HG02970 (cell line): ENCODE data around the gene YLPM1.

ENCODE experiments used
- ATAC-seq: cut with Tn5 transposase; IDR thresholded peaks from one replicate; pipeline ENCODE4 v1.9.1; 2021; ENCODE audit warnings: mild to moderate bottlenecking, moderate library complexity, moderate number of reproducible peaks; ENCODE audit not compliant: unreplicated experiment, low FRiP score

Gene YLPM1

GRCh38 chr14:74840603-74841030 lies 77.5 kb downstream of the YLPM1 start:
- peak; percentile 42 for ATAC-seq

GRCh38 chr14:74841230-74842207 lies 78.4 kb downstream of the YLPM1 start:
- no peak for ATAC-seq

GRCh38 chr14:74843653-74844052 lies 80.5 kb downstream of the YLPM1 start:
- no peak for ATAC-seq

DNA sequence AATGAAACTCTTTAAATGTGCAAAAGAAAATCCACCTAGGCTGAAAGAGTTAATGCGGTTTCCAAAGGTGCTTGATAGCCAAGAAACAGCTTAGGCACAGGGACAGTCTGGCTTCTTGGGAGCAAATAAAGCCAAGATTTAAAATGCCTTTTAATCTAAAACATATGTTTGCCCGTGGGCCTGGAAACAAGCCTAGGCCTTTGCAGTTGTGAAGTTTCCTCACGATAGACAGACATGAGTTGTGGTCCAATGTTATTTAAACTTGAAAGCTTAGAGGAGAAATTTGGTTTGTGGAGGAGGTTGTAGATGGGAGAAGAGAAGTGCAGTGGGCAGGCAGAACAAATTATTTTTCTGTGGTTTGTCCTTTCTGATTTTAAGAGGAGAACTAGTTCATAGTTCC lies 83.1 kb downstream of the YLPM1 start:
- no peak for ATAC-seq

DNA sequence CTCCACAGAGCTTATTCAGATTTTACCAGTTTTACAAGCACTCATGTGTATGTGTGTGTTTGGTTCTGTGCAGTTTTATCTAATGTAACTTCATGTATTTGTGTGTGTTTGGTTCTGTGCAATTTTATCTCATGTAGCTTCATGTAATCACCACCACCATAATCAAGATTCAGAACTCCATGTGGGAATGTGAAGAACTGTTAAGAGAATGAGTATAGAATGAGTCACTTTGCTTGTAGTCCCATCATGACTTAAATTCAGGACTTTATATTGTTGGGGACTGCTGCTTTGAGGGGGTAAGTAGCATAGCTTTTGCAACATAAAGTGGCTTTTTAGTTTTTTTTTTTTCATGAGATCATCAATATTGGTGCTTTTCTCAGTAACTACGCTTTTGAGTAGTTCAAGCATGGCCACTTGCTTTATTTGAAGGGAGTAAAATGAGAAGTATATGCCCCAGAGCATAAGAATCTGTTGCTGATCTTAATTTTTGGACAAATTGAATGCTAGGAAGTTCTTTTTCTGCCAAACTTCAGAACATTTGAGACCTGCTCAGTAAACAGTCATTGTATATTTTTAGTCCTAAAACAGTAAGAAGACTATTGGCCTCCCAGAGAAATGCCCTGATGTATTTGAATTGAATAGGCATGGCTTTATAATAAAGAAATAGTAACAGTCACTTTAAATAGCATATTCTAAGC lies 84.0 kb downstream of the YLPM1 start:
- no peak for ATAC-seq

DNA sequence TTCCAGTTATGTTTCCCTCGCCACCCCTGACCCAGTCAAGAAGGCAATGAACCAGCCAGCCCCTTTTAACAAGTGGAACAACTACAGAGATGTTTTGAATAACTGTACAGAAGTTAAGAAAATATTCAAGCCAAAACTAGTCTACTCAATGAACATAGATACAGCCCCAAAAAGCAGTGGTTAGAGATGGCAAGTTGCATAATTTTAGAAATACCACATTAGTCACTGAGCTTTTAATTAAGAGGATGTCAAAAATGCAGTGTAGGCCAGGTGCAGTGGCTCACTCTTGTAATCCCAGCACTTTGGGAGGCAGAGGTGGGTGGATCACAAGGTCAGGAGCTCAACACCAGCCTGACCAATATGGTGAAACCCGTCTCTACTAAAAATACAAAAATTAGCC lies 85.7 kb downstream of the YLPM1 start:
- ATAC-seq, result no peak

GRCh38 chr14:74852922-74853530 lies 89.9 kb downstream of the YLPM1 start:
- ATAC-seq, result no peak

GRCh38 chr14:74853581-74853980 lies 90.5 kb downstream of the YLPM1 start:
- no peak for ATAC-seq

DNA sequence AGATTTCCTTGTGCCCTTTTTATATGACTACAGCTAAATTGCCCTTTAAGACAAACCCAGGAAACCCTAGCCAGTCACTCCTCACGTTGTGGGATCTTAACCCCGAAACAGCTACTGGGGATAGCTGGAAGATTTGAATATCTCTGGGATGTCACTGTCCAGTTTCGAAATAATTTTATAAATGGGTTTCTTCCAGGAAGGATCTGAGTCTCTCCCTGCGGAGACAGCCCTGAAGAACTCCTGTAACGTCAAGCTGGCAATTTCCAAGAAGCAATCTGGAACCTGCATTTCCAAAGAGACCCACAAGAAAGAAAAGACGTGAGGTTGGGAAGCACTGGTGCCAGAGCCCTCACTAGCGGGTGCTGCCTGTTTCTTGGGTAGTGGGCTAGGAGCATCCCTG lies 91.9 kb downstream of the YLPM1 start:
- ATAC-seq, result no peak

GRCh38 chr14:74855945-74856344 lies 92.8 kb downstream of the YLPM1 start:
- ATAC-seq, result no peak

DNA sequence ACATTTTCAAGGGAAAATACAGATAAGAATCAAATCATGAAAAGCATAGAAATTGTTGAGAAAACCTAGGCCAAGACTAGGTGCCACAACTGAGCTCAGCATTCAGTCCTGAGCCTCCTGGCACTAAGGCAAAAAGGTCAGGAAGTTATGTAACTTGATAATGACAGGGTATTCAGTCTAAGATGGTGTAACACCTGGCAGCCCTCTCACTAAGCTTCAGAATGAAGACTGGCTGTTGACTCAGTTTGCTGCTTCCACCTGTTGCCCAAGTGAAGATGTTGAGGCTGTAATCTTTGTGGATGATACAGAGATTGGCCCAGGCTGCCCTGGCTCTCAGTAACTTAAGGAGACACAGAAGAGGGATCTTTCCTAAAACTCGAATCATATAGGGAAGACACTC lies 93.2 kb downstream of the YLPM1 start:
- no peak for ATAC-seq

DNA sequence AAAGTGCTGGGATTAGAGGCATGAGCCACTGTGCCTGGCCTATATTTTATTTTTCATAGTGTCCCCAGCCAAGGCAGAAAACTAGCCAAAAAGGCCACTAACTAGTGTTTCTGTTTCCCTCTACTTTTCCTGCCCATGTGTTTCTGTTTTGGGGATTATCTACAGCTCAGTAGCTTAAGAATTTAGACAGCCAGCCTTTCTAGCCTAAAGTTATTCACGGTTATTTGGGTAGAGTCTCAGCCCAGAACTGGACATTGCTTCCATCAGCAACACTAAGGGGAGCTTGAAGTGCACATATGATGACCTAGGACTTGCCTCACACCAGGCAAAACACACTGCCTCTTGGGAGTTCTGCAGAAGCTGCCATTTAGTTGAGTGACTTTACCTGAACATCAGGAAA lies 94.9 kb downstream of the YLPM1 start:
- ATAC-seq, result no peak

DNA sequence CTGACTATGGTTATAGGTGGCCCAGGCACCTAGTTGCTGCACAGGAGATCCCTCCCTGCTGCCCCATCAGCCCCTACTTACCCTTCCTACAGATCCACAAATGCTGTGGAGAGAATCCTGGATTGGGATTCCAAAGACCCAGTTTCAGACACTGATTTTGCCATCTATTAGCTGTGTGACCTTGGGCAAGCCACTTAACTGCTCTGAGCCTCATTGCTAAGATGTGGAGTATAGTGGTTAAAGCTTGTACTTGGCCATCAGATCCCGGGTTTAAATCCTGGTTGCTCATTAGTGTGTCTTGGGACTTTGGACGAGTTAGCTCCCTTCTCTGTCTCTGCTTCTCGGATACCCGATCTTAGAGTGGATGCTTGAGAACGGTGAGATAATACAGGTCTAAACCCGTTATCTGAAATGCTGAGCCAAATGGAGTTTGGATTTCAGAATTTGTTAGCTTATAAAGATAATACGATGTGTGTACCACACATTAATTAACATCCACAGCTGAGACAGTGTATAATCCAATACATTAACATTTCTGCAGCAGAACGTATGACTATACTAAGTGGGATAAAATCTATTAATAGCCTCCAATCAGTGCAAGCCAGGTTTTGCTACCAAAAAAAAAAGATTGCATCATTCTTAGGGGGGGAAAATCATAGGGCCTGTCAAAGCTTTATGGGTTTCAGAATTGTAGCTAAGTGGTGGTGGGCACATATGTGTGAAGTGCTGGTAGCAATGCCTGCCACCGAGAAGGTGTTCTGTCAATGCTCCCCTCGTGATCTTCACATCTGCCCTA lies 96.8 kb downstream of the YLPM1 start:
- ATAC-seq, result no peak

DNA sequence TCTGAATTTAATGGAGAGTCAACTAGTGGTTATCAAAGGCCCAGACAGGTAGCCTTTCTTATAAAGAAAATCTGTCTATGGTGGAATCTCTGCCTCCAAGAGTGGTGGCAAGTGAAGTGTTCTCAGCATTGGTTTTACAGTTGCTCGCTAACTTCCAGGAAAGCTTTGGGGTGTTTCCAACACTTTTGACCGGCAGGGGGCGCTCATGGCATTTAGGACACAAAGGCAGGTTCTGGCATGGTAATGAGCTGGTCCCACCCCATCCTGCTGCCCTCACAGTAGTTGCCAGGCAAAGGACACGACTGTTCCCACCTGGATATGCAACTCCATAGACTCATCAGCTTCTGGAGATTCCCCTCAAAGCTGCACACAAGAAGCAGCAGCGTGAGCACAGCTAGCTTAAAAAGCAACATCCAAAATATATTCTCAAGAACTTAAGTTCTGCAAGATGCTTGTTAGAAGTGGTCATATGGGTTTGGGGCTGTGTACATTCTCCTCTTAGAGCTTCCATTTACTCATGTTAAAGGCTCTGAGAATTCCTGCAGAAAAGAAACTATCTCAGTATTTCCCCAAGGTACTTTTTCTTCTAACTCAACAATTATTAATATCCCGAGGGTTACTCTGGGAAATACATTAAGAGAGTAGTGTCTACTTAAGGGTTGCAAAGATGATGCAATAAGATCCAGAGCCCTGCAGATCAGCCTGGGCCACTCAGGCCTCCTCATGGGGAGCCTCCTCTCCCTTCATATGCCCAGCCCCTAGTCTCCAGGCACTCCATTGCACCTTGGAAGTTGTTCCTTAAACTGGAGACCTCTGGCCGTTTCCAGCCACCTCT lies 98.0 kb downstream of the YLPM1 start:
- no peak for ATAC-seq

GRCh38 chr14:74861734-74862090 lies 98.6 kb downstream of the YLPM1 start:
- ATAC-seq, result no peak

DNA sequence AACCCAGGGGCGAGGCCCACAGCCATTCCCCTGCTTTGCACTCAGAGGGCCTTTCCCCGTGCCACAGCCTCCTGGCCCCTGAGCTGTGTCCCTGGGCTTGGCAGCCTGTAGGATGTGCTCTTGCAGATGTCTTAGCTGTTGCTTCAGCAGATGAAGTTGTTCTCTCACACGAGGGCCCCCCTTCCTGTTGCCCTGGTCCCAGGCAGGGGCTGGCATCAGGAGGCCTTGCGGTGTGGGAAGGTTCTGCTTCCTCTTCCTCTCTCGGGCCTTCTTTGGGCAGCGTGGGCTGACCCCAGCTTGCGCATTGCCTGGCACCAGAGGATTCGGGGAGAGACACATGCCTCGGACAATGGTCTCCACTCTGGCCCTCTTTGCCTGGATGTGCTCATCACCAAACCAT lies 100.2 kb downstream of the YLPM1 start:
- no peak for ATAC-seq

- no peak for ATAC-seq
Measured at GRCh38 chr14:74864198-74864597, 101.1 kb downstream of the YLPM1 start.

DNA sequence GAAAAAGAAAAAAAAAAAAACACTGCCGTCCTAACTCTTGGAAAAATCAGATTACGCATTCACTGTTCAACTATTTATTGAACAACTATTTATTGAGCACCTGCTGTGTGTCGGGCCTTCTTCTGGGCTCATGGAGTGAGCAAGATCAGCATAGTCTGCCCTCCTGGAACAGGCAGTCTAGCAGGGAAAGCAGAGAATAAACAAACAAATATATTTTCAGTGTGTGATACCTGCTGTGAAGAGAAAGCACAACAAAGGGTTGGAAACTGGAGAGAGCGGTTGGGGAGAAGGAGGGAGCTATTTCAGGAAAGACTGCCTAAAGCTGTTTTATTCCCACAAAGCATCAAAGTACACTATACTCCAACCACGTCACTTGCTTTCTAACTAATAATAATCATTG lies 102.0 kb downstream of the YLPM1 start:
- ATAC-seq, result no peak

DNA sequence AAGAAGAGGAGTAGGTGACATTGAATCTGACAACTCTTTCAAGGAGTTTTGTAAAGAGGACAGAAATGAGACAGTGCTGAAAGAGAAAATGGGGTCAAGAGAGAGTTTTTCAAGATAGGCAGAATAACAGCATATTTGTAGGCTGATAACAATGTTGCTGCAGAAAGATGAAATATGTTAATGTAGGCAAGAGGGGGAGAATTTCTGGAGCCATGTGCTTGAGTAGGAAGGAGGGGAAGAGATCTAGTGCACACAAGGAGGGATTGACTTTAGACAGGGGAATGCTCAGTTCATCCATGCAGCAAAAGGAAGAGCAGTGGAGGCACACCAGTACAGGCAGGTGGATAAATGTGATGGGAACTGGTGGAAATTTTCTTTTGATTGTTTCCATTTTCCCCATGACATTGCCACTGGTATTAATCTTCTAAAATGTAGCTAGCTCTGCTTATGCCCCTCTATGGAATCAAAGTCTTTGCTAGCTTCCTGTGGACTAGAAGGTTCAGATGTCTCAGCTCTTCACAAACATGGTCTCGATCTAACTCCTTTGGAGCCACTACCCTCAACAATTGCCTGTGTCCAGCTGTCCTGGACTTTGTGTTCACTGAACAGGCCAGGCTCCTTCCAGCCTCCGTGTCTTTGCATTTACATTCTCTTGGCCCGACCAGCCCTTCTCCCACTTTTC lies 103.7 kb downstream of the YLPM1 start:
- no peak for ATAC-seq
